ENCODE results near the gene ATF3.

Gene ATF3

GRCh38 chr1:212586206-212587015 lies 22.1 kb upstream of the ATF3 start:
- no peak for DNase-seq (ENCODE audit: low read depth, low spot score)

GRCh38 chr1:212587016-212587887 lies 21.3 kb upstream of the ATF3 start:
- DNase-seq (ENCODE audit: low read depth, low spot score) = peak; percentile 51

- DNase-seq (ENCODE audit: low read depth, low spot score) = no peak
Measured at GRCh38 chr1:212587888-212588510, 20.6 kb upstream of the ATF3 start.

GRCh38 chr1:212589446-212589845 lies 19.1 kb upstream of the ATF3 start:
- DNase-seq (ENCODE audit: low read depth, low spot score) = no peak

GRCh38 chr1:212591922-212592321 lies 16.6 kb upstream of the ATF3 start:
- no peak for DNase-seq (ENCODE audit: low read depth, low spot score)

GRCh38 chr1:212593821-212594251 lies 14.7 kb upstream of the ATF3 start:
- peak; percentile 20 for DNase-seq (ENCODE audit: low read depth, low spot score)

GRCh38 chr1:212594640-212595039 lies 13.9 kb upstream of the ATF3 start:
- no peak for DNase-seq (ENCODE audit: low read depth, low spot score)

GRCh38 chr1:212595229-212595628 lies 13.3 kb upstream of the ATF3 start:
- no peak for DNase-seq (ENCODE audit: low read depth, low spot score)

- DNase-seq (ENCODE audit: low read depth, low spot score) = peak; percentile 93
Measured at GRCh38 chr1:212595787-212596714, 12.5 kb upstream of the ATF3 start.

- no peak for DNase-seq (ENCODE audit: low read depth, low spot score)
Measured at GRCh38 chr1:212596798-212597197, 11.8 kb upstream of the ATF3 start.

- peak; percentile 11 for DNase-seq (ENCODE audit: low read depth, low spot score)
Measured at GRCh38 chr1:212597487-212597886, 11.1 kb upstream of the ATF3 start.

- DNase-seq (ENCODE audit: low read depth, low spot score) = no peak
Measured at GRCh38 chr1:212600071-212600915, 8.3 kb upstream of the ATF3 start.

GRCh38 chr1:212600980-212601379 lies 7.6 kb upstream of the ATF3 start:
- DNase-seq (ENCODE audit: low read depth, low spot score) = no peak

GRCh38 chr1:212601524-212601923 lies 7.0 kb upstream of the ATF3 start:
- DNase-seq (ENCODE audit: low read depth, low spot score) = no peak

GRCh38 chr1:212605441-212606394 lies 2.8 kb upstream of the ATF3 start:
- peak; percentile 66 for DNase-seq (ENCODE audit: low read depth, low spot score)

- peak; percentile 52 for DNase-seq (ENCODE audit: low read depth, low spot score)
Measured at GRCh38 chr1:212606395-212607205, 2.0 kb upstream of the ATF3 start.

GRCh38 chr1:212607206-212607912 lies 1.2 kb upstream of the ATF3 start:
- DNase-seq (ENCODE audit: low read depth, low spot score) = peak; percentile 48
